Central memory CD8-positive, alpha-beta T cell (primary cell): ENCODE data around the gene NEAT1.
A peak's percentile ranks its signal among the peaks of the same experiment; 100 is the strongest.
"Not testable (repeated sequence)": the region's sequence is repeated elsewhere in the genome, so short reads cannot be mapped to it uniquely, and the experiment has no call there.

Experiments used
- ATAC-seq: fragments of 150-1000 bp; cut with Tn5 transposase; replicated peaks from 2 replicates; pipeline ENCODE4 v1.10.0; 2022; ENCODE audit warnings: mild to moderate bottlenecking, moderate FRiP score, moderate number of reproducible peaks; ENCODE audit not compliant: poor library complexity, severe bottlenecking; ENCODE audit errors: extremely low read depth
- DNase-seq, 2 donors: peaks; one replicate each; pipeline ENCODE4 v3.0.0; 2021; ENCODE audit warnings: low spot score in 2 of 2
- H3K27ac Mint-ChIP-seq: one replicate; pipeline ENCODE4 v1.8.0; 2022; ENCODE audit warnings: low read depth, mild to moderate bottlenecking, moderate library complexity, mixed read lengths
- H3K27me3 Mint-ChIP-seq: one replicate; pipeline ENCODE4 v1.8.0; 2022; ENCODE audit warnings: mixed read lengths
- H3K36me3 Mint-ChIP-seq: one replicate; pipeline ENCODE4 v1.8.0; 2022; ENCODE audit warnings: mild to moderate bottlenecking, moderate library complexity, mixed read lengths; ENCODE audit not compliant: insufficient read depth
- H3K4me1 Mint-ChIP-seq: one replicate; pipeline ENCODE4 v1.8.0; 2022; ENCODE audit warnings: mixed read lengths
- H3K4me3 Mint-ChIP-seq: one replicate; pipeline ENCODE4 v1.8.0; 2022; ENCODE audit warnings: mild to moderate bottlenecking, moderate library complexity, mixed read lengths
- H3K9me3 Mint-ChIP-seq: one replicate; pipeline ENCODE4 v1.8.0; 2022; ENCODE audit warnings: mixed read lengths

The NEAT1 gene

GRCh38 chr11:65451301-65451700 is 28.7 kb downstream of the NEAT1 start:
- ATAC-seq, H3K27me3 Mint-ChIP-seq, DNase-seq, H3K27ac Mint-ChIP-seq, H3K4me3 Mint-ChIP-seq, H3K9me3 Mint-ChIP-seq: not testable (repeated sequence)
- Mint-ChIP-seq H3K36me3 (peaks cover 10% of the 10 kb centered on the region), H3K4me1 (peaks cover 18% of the 10 kb centered on the region)

GRCh38 chr11:65452259-65452658 is 29.7 kb downstream of the NEAT1 start:
- H3K4me1 Mint-ChIP-seq, result peaks cover 17% of the 10 kb centered on the region
- not testable (repeated sequence) for H3K36me3 Mint-ChIP-seq, H3K27me3 Mint-ChIP-seq, H3K4me3 Mint-ChIP-seq, DNase-seq, H3K9me3 Mint-ChIP-seq, ATAC-seq, H3K27ac Mint-ChIP-seq

- no peak for DNase-seq
- Mint-ChIP-seq H3K9me3 (no peaks in the 10 kb centered on the region), H3K27me3 (no peaks in the 10 kb centered on the region), H3K27ac (peak overlapping the region; percentile 38), H3K36me3 (peaks cover 6% of the 10 kb centered on the region), H3K4me3 (no peak overlapping the region), H3K4me1 (peaks cover 17% of the 10 kb centered on the region)
- ATAC-seq, result no peak
Measured at GRCh38 chr11:65452806-65453490, 30.4 kb downstream of the NEAT1 start.

- Mint-ChIP-seq H3K27me3 (no peaks in the 10 kb centered on the region), H3K9me3 (no peaks in the 10 kb centered on the region), H3K4me1 (peaks cover 11% of the 10 kb centered on the region), H3K36me3 (peaks cover 6% of the 10 kb centered on the region), H3K27ac (peak overlapping the region; percentile 80), H3K4me3 (peak overlapping the region; percentile 81)
- DNase-seq (no peak), ATAC-seq (no peak)
Measured at GRCh38 chr11:65454311-65454695, 31.7 kb downstream of the NEAT1 start.

- H3K4me1 Mint-ChIP-seq, result peaks cover 11% of the 10 kb centered on the region
- peak overlapping the region; percentile 81 for H3K4me3 Mint-ChIP-seq
- no peaks in the 10 kb centered on the region for H3K9me3 Mint-ChIP-seq
- ATAC-seq (peak; percentile 87), DNase-seq (peak; percentile 40 to 53)
- H3K27me3 Mint-ChIP-seq, result no peaks in the 10 kb centered on the region
- peaks cover 5% of the 10 kb centered on the region for H3K36me3 Mint-ChIP-seq
- H3K27ac Mint-ChIP-seq, result peak overlapping the region; percentile 80
Measured at GRCh38 chr11:65454696-65455456, 32.3 kb downstream of the NEAT1 start.

- peak overlapping the region; percentile 81 for H3K4me3 Mint-ChIP-seq
- H3K4me1 Mint-ChIP-seq, result peaks cover 11% of the 10 kb centered on the region
- H3K9me3 Mint-ChIP-seq, result no peaks in the 10 kb centered on the region
- H3K27ac Mint-ChIP-seq, result no peak overlapping the region
- ATAC-seq (no peak), DNase-seq (no peak)
- H3K36me3 Mint-ChIP-seq, result peaks cover 4% of the 10 kb centered on the region
- no peaks in the 10 kb centered on the region for H3K27me3 Mint-ChIP-seq
Measured at GRCh38 chr11:65456418-65456817, 33.8 kb downstream of the NEAT1 start.

- no peak overlapping the region for H3K4me3 Mint-ChIP-seq
- ATAC-seq (no peak), DNase-seq (no peak)
- no peaks in the 10 kb centered on the region for H3K9me3 Mint-ChIP-seq
- H3K36me3 Mint-ChIP-seq, result peaks cover 6% of the 10 kb centered on the region
- H3K27me3 Mint-ChIP-seq, result no peaks in the 10 kb centered on the region
- H3K27ac Mint-ChIP-seq, result no peak overlapping the region
- H3K4me1 Mint-ChIP-seq, result peaks cover 10% of the 10 kb centered on the region
Measured at GRCh38 chr11:65459552-65459951, 37.0 kb downstream of the NEAT1 start.

- H3K9me3 Mint-ChIP-seq, H3K36me3 Mint-ChIP-seq, H3K27me3 Mint-ChIP-seq, H3K4me3 Mint-ChIP-seq, H3K27ac Mint-ChIP-seq, DNase-seq, H3K4me1 Mint-ChIP-seq, ATAC-seq: not testable (repeated sequence)
Measured at GRCh38 chr11:65465471-65465870, 42.9 kb downstream of the NEAT1 start.

GRCh38 chr11:65467306-65467705 is 44.7 kb downstream of the NEAT1 start:
- not testable (repeated sequence) for H3K9me3 Mint-ChIP-seq, H3K27me3 Mint-ChIP-seq, H3K4me1 Mint-ChIP-seq, H3K27ac Mint-ChIP-seq, H3K36me3 Mint-ChIP-seq, ATAC-seq, H3K4me3 Mint-ChIP-seq, DNase-seq

- H3K27ac Mint-ChIP-seq, result no peak overlapping the region
- H3K9me3 Mint-ChIP-seq, result no peaks in the 10 kb centered on the region
- ATAC-seq (no peak), DNase-seq (peak in 1 of 2 donors; percentile 20)
- no peak overlapping the region for H3K4me3 Mint-ChIP-seq
- peaks cover 9% of the 10 kb centered on the region for H3K36me3 Mint-ChIP-seq
- no peaks in the 10 kb centered on the region for H3K27me3 Mint-ChIP-seq
- H3K4me1 Mint-ChIP-seq, result peaks cover 7% of the 10 kb centered on the region
Measured at GRCh38 chr11:65468874-65469333, 46.3 kb downstream of the NEAT1 start.

GRCh38 chr11:65470433-65471049 is 47.9 kb downstream of the NEAT1 start:
- H3K4me3 Mint-ChIP-seq, result no peak overlapping the region

GRCh38 chr11:65471447-65471891 is 48.9 kb downstream of the NEAT1 start:
- no peak overlapping the region for H3K4me3 Mint-ChIP-seq
- H3K9me3 Mint-ChIP-seq, result no peaks in the 10 kb centered on the region
- peaks cover 10% of the 10 kb centered on the region for H3K4me1 Mint-ChIP-seq
- H3K27ac Mint-ChIP-seq, result peak overlapping the region; percentile 92
- no peaks in the 10 kb centered on the region for H3K27me3 Mint-ChIP-seq
- ATAC-seq (no peak), DNase-seq (no peak)
- H3K36me3 Mint-ChIP-seq, result peaks cover 8% of the 10 kb centered on the region

More at GRCh38 chr11:65470433-65471049, 47.9 kb downstream of the NEAT1 start:
- Mint-ChIP-seq H3K4me1 (peaks cover 7% of the 10 kb centered on the region), H3K9me3 (no peaks in the 10 kb centered on the region), H3K27me3 (no peaks in the 10 kb centered on the region), H3K27ac (peak overlapping the region; percentile 92), H3K36me3 (peaks cover 7% of the 10 kb centered on the region)
- DNase-seq, result no peak
- no peak for ATAC-seq
